HepG2 (cell line): ENCODE measurements around the gene FOSB. TPM values are rescaled to one million over a fixed set of nuclear protein-coding genes. Genes with fewer than 3 reads are reported as not detected.

ENCODE experiments used
- ARNT2 ChIP-seq: sonication (generic); formaldehyde crosslinking; IDR thresholded peaks from 2 replicates; pipeline ENCODE4 v1.8.0; 2022; ENCODE audit warnings: mild to moderate bottlenecking, low read depth, missing genetic modification reagents, moderate library complexity
- ATF1 ChIP-seq: IDR thresholded peaks from 2 replicates; pipeline ENCODE4 v1.6.1; 2016; ENCODE audit warnings: mild to moderate bottlenecking, control low read depth
- MEF2D ChIP-seq: sonication (generic); formaldehyde crosslinking; IDR thresholded peaks from 2 replicates; pipeline ENCODE4 v1.5.1; 2020; ENCODE audit warnings: mild to moderate bottlenecking, missing genetic modification reagents
- RBM22 ChIP-seq: fragments of 200-400 bp; formaldehyde crosslinking; optimal IDR thresholded peaks from 2 replicates; pipeline ENCODE3; 2017; ENCODE audit warnings: mild to moderate bottlenecking, low read length, moderate library complexity
- RXRA ChIP-seq: sonication (generic); formaldehyde crosslinking; IDR thresholded peaks from 2 replicates; pipeline ENCODE4 v1.5.1; 2020; ENCODE audit warnings: missing genetic modification reagents
- SNAPC2 ChIP-seq: sonication (generic); formaldehyde crosslinking; IDR thresholded peaks from 2 replicates; pipeline ENCODE4 v1.8.1; 2022; ENCODE audit warnings: mild to moderate bottlenecking, missing genetic modification reagents
- ZNF232 ChIP-seq: sonication (generic); formaldehyde crosslinking; IDR thresholded peaks from 2 replicates; pipeline ENCODE4 v1.4.0; 2020; ENCODE audit warnings: missing genetic modification reagents, borderline replicate concordance
- ZNF501 ChIP-seq: sonication (generic); formaldehyde crosslinking; IDR thresholded peaks from 2 replicates; pipeline ENCODE4 v1.5.1; 2020; ENCODE audit warnings: mild to moderate bottlenecking, moderate library complexity, missing genetic modification reagents
- ZSCAN9 ChIP-seq: IDR thresholded peaks from 2 replicates; pipeline ENCODE4 v1.6.1; 2016; ENCODE audit warnings: borderline replicate concordance
- polyA plus RNA-seq, 8 experiments: library from polyadenylated mRNA; depleted of rRNA in 3 of 8; stranded (reverse) in 7 of 8; unstranded in 1 of 8; fragments of >200 nt; fragmentation: Illumina TruSeq in 4 of 8; extraction: Trizol in 4 of 8; gene quantifications; 2 replicates each; pipeline versions ENCODE4 v1.2.1 to v1.2.3, GENCODE V29; 2011 to 2016; ENCODE audit warnings: low read depth in 4 of 8, missing spikeins in 1 of 8, mixed read lengths in 1 of 8; ENCODE audit not compliant: insufficient read depth in 1 of 8
- total RNA-seq, 5 experiments: library from RNA; depleted of rRNA; stranded (reverse); fragments of >200 nt; fragmentation: Illumina TruSeq; extraction: Trizol; gene quantifications; 2 replicates each; pipeline ENCODE4 v1.2.3, GENCODE V29; 2016; ENCODE audit warnings: low read depth in 1 of 5
- TF ChIP-seq, protein P1 (sequence below): sonication (generic); formaldehyde crosslinking; IDR thresholded peaks from 2 replicates; pipeline ENCODE4 v1.8.0; 2022; ENCODE audit warnings: missing genetic modification reagents, mild to moderate bottlenecking, inconsistent platforms, borderline replicate concordance
- TF ChIP-seq, protein P2 (sequence below): IDR thresholded peaks from 2 replicates; pipeline ENCODE4 v1.6.1; 2016; ENCODE audit warnings: missing genetic modification reagents, missing compliant biosample characterization
- TF ChIP-seq, protein P3 (sequence below): sonication (generic); formaldehyde crosslinking; IDR thresholded peaks from 2 replicates; pipeline ENCODE4 v1.5.0; 2020; ENCODE audit warnings: missing genetic modification reagents
- TF ChIP-seq, protein P4 (sequence below): sonication (generic); formaldehyde crosslinking; IDR thresholded peaks from 2 replicates; pipeline ENCODE4 v1.4.0; 2020; ENCODE audit warnings: low read depth, mild to moderate bottlenecking, missing genetic modification reagents
- TF ChIP-seq, protein P5 (sequence below): conservative IDR thresholded peaks from 2 replicates; pipeline ENCODE4 v1.6.1; 2018; ENCODE audit warnings: missing genetic modification reagents
- TF ChIP-seq, protein P6 (sequence below): sonication (generic); formaldehyde crosslinking; IDR thresholded peaks from 2 replicates; pipeline ENCODE4 v1.5.0; 2020; ENCODE audit warnings: mild to moderate bottlenecking, missing genetic modification reagents
- TF ChIP-seq, protein P7 (sequence below): sonication (generic); formaldehyde crosslinking; IDR thresholded peaks from 2 replicates; pipeline ENCODE4 v1.4.0; 2020; ENCODE audit warnings: missing genetic modification reagents, borderline replicate concordance

FOSB gene
- total and polyA plus RNA-seq, 2 of the 13 experiments (the other 11 are each of a cell fraction or from before 2014, with no cell fraction given): 2.8 to 6.0 TPM

DNA sequence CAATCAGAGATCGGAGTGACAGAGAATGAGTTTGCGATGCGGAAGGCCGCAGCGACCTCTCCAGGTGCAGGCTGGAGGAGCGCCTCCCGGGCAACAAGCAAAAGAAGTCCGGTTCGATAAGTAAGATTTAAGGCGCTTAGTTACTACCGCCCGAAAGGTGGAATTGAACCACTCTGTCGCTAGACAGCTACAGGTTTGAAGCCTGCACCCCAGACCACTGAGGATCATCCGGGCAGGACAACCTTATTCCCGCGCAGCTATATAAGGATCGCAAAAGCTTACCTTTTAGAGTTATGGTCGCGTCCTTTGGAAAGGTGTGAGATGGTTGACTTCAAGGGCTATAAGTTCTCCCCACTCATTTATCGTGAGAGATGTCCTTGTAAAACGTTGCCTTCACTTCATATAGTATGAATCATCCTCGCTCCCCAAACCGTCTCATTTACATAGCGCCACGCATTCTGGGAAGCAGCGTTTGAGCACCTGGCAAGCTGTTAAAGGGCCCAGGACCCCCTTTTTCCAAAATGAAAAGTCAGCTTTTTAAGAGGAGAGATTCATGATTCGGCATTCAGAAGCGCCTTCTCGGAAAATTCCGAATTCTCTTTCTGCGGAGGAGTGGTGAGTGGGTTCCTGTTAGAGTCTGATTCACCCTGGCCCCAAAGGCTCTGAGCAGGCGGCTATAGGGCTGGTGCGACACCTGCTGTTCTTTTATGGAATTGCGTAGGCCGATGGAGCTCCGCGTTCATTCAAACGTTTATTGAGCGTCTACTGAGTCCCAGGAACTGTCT is 10.8 kb downstream of the FOSB start (continued):
- TF ChIP-seq, protein P1, sequence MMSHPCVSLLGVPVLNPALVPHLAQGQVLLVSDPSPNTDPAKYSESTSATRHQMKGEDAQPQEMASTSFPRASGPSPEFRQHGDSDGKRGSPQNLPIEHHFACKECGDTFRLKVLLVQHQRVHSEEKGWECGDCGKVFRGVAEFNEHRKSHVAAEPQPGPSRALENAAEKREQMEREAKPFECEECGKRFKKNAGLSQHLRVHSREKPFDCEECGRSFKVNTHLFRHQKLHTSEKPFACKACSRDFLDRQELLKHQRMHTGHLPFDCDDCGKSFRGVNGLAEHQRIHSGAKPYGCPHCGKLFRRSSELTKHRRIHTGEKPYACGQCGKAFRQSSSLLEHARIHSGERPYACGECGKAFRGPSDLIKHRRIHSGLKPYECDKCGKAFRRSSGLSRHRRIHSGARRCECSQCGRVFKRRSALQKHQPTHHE (CRISPR knock-in tag): peak; percentile 92; the same call in 1 of the 2 replicates
- TF ChIP-seq ZNF232 (CRISPR knock-in tag) (peak; percentile 62; the same call in 1 of the 2 replicates), ZSCAN9 (no peak), RXRA (CRISPR knock-in tag) (no peak; the same call in 1 of the 2 replicates), ARNT2 (CRISPR knock-in tag) (peak; percentile 43; the same call in 1 of the 2 replicates), ZNF501 (CRISPR knock-in tag) (peak; percentile 86), MEF2D (CRISPR knock-in tag) (peak; percentile 74; the same call in 1 of the 2 replicates), ATF1 (CRISPR knock-in tag) (peak; percentile 58; the same call in 1 of the 2 replicates), SNAPC2 (peak; percentile 100), RBM22 (peak; percentile 64)
- TF ChIP-seq, protein P2, sequence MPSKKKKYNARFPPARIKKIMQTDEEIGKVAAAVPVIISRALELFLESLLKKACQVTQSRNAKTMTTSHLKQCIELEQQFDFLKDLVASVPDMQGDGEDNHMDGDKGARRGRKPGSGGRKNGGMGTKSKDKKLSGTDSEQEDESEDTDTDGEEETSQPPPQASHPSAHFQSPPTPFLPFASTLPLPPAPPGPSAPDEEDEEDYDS (CRISPR knock-in tag): peak; percentile 74
- TF ChIP-seq, protein P3, sequence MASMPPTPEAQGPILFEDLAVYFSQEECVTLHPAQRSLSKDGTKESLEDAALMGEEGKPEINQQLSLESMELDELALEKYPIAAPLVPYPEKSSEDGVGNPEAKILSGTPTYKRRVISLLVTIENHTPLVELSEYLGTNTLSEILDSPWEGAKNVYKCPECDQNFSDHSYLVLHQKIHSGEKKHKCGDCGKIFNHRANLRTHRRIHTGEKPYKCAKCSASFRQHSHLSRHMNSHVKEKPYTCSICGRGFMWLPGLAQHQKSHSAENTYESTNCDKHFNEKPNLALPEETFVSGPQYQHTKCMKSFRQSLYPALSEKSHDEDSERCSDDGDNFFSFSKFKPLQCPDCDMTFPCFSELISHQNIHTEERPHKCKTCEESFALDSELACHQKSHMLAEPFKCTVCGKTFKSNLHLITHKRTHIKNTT (CRISPR knock-in tag): 0 out of 2 replicates have a peak, but pooled peaks have one; percentile 83
- TF ChIP-seq, protein P4, sequence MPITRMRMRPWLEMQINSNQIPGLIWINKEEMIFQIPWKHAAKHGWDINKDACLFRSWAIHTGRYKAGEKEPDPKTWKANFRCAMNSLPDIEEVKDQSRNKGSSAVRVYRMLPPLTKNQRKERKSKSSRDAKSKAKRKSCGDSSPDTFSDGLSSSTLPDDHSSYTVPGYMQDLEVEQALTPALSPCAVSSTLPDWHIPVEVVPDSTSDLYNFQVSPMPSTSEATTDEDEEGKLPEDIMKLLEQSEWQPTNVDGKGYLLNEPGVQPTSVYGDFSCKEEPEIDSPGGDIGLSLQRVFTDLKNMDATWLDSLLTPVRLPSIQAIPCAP (CRISPR knock-in tag): no peak
- TF ChIP-seq, protein P5, sequence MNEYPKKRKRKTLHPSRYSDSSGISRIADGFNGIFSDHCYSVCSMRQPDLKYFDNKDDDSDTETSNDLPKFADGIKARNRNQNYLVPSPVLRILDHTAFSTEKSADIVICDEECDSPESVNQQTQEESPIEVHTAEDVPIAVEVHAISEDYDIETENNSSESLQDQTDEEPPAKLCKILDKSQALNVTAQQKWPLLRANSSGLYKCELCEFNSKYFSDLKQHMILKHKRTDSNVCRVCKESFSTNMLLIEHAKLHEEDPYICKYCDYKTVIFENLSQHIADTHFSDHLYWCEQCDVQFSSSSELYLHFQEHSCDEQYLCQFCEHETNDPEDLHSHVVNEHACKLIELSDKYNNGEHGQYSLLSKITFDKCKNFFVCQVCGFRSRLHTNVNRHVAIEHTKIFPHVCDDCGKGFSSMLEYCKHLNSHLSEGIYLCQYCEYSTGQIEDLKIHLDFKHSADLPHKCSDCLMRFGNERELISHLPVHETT: no peak
- TF ChIP-seq, protein P6, sequence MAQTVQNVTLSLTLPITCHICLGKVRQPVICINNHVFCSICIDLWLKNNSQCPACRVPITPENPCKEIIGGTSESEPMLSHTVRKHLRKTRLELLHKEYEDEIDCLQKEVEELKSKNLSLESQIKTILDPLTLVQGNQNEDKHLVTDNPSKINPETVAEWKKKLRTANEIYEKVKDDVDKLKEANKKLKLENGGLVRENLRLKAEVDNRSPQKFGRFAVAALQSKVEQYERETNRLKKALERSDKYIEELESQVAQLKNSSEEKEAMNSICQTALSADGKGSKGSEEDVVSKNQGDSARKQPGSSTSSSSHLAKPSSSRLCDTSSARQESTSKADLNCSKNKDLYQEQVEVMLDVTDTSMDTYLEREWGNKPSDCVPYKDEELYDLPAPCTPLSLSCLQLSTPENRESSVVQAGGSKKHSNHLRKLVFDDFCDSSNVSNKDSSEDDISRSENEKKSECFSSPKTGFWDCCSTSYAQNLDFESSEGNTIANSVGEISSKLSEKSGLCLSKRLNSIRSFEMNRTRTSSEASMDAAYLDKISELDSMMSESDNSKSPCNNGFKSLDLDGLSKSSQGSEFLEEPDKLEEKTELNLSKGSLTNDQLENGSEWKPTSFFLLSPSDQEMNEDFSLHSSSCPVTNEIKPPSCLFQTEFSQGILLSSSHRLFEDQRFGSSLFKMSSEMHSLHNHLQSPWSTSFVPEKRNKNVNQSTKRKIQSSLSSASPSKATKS (CRISPR knock-in tag): peak; percentile 70; the same call in 1 of the 2 replicates
- TF ChIP-seq, protein P7, sequence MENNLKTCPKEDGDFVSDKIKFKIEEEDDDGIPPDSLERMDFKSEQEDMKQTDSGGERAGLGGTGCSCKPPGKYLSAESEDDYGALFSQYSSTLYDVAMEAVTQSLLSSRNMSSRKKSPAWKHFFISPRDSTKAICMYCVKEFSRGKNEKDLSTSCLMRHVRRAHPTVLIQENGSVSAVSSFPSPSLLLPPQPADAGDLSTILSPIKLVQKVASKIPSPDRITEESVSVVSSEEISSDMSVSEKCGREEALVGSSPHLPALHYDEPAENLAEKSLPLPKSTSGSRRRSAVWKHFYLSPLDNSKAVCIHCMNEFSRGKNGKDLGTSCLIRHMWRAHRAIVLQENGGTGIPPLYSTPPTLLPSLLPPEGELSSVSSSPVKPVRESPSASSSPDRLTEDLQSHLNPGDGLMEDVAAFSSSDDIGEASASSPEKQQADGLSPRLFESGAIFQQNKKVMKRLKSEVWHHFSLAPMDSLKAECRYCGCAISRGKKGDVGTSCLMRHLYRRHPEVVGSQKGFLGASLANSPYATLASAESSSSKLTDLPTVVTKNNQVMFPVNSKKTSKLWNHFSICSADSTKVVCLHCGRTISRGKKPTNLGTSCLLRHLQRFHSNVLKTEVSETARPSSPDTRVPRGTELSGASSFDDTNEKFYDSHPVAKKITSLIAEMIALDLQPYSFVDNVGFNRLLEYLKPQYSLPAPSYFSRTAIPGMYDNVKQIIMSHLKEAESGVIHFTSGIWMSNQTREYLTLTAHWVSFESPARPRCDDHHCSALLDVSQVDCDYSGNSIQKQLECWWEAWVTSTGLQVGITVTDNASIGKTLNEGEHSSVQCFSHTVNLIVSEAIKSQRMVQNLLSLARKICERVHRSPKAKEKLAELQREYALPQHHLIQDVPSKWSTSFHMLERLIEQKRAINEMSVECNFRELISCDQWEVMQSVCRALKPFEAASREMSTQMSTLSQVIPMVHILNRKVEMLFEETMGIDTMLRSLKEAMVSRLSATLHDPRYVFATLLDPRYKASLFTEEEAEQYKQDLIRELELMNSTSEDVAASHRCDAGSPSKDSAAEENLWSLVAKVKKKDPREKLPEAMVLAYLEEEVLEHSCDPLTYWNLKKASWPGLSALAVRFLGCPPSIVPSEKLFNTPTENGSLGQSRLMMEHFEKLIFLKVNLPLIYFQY (CRISPR knock-in tag): peak; percentile 57; the same call in 1 of the 2 replicates
